Esophagus muscularis mucosa (tissue), 4 donors: ENCODE data around the gene SH2D7.

ENCODE experiments used
- EP300 ChIP-seq: sonication (generic); formaldehyde crosslinking; IDR thresholded peaks from one replicate; pipeline ENCODE4 v1.6.1; 2017; ENCODE audit warnings: antibody characterized with exemption
- POLR2A ChIP-seq: fragments of 450-650 bp; IDR thresholded peaks from one replicate; pipeline ENCODE4 v1.6.1; 2017; ENCODE audit warnings: antibody characterized with exemption, moderate library complexity, mild to moderate bottlenecking, low read depth
- POLR2AphosphoS5 ChIP-seq, 2 donors: sonication (generic); formaldehyde crosslinking; IDR thresholded peaks; one replicate each; pipeline ENCODE4 v1.6.1; 2017; ENCODE audit warnings: antibody characterized with exemption in 2 of 2
- TF ChIP-seq, protein P1 (sequence below), 3 experiments: fragments of 200-600 bp in 2 of 3; fragments of 450-650 bp in 1 of 3; sonication (generic) in 2 of 3; IDR thresholded peaks; one replicate each; pipeline ENCODE4 v1.5.1; 2017 to 2019; ENCODE audit warnings: antibody characterized with exemption in 3 of 3, mild to moderate bottlenecking in 2 of 3, moderate library complexity in 1 of 3

DNA sequence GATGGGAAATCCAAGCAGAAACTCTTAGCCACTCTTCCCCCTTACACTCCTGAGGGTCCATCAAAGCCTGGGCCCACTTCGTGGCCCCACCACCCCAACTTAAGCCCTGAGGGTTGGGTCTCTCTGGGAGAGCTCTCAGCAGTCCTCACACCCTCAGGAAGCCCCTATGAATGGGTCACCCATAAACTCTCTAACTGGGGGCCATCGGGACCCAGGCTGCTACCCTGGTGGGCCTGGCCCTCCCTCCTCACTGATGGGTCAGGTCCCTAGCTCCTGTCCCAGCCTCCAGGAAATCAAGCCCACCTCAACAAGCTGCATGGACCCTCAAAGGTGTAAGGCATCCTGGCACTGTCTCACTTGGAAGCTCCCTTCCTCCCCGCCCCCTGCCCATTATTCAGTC lies 19.4 kb downstream of the SH2D7 start:
- TF ChIP-seq, protein P1, sequence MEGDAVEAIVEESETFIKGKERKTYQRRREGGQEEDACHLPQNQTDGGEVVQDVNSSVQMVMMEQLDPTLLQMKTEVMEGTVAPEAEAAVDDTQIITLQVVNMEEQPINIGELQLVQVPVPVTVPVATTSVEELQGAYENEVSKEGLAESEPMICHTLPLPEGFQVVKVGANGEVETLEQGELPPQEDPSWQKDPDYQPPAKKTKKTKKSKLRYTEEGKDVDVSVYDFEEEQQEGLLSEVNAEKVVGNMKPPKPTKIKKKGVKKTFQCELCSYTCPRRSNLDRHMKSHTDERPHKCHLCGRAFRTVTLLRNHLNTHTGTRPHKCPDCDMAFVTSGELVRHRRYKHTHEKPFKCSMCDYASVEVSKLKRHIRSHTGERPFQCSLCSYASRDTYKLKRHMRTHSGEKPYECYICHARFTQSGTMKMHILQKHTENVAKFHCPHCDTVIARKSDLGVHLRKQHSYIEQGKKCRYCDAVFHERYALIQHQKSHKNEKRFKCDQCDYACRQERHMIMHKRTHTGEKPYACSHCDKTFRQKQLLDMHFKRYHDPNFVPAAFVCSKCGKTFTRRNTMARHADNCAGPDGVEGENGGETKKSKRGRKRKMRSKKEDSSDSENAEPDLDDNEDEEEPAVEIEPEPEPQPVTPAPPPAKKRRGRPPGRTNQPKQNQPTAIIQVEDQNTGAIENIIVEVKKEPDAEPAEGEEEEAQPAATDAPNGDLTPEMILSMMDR (IDR thresholded peaks at IDR 0.05) = no peak
- no peak for TF ChIP-seq EP300
- TF ChIP-seq POLR2A = no peak
- TF ChIP-seq POLR2AphosphoS5 (IDR thresholded peaks at IDR 0.05) = no peak
